ENCODE data around the gene GLCE. TPM values are rescaled to one million over a fixed set of nuclear protein-coding genes. Genes with fewer than 3 reads are reported as not detected.

GLCE gene
- total and polyA plus RNA-seq, 9 of the 15 experiments (the other 6 are each of a cell fraction or from before 2014, with no cell fraction given): 4.6 to 12.3 (median 10.6) TPM

DNA sequence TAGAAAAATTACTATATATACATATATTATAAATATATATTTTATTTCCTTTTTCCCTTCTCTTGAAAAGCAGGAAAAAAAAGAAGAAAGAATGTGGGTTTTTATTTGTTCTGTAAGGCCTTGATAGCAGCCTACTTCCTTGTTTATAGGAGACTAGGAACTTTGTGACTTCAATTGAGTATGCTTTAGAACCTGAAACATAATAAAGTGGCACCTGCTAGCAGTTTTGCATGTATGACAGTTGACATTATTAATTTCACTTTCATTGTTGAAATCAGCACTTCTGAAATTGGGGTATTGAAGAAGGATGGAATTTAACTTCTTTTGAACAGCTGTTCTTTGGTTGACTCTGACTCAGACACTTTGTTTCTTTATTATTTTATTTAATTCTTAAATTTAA lies 56.9 kb downstream of the GLCE start:
- FAIRE-seq: no peak

More for the DNA sequence above, 56.9 kb downstream of the GLCE start:
- no peaks in the 10 kb centered on the region for H3K79me2 ChIP-seq (ENCODE audit: control insufficient read depth, insufficient read depth, low read length)
- ATAC-seq (no peak), DNase-seq (ENCODE audit: extremely low read depth in 1 of 4, low spot score in 3 of 4) (no peak)
- H3K4me2 ChIP-seq (ENCODE audit: insufficient read depth, low read length): no peak overlapping the region
- TF ChIP-seq ZNF583 (CRISPR knock-in tag; IDR thresholded peaks at IDR 0.05) (no peak), PRMT5 (CRISPR knock-in tag; IDR thresholded peaks at IDR 0.05) (no peak), POU5F1 (IDR thresholded peaks at IDR 0.05; ENCODE audit: borderline replicate concordance, low read depth, low read length, partially characterized antibody) (no peak), MCM7 (IDR thresholded peaks at IDR 0.05) (no peak), PYGO2 (tag; IDR thresholded peaks at IDR 0.05) (no peak), HDAC8 (tag; IDR thresholded peaks at IDR 0.05) (no peak), CHD4 (IDR thresholded peaks at IDR 0.05; ENCODE audit: insufficient read depth, insufficient replicate concordance, low read depth, low read length, poor library complexity, severe bottlenecking) (no peak), ZNF644 (tag; IDR thresholded peaks at IDR 0.05; ENCODE audit: low read depth) (no peak), ZNF311 (CRISPR knock-in tag; IDR thresholded peaks at IDR 0.05) (no peak)
- TF ChIP-seq, protein P1, sequence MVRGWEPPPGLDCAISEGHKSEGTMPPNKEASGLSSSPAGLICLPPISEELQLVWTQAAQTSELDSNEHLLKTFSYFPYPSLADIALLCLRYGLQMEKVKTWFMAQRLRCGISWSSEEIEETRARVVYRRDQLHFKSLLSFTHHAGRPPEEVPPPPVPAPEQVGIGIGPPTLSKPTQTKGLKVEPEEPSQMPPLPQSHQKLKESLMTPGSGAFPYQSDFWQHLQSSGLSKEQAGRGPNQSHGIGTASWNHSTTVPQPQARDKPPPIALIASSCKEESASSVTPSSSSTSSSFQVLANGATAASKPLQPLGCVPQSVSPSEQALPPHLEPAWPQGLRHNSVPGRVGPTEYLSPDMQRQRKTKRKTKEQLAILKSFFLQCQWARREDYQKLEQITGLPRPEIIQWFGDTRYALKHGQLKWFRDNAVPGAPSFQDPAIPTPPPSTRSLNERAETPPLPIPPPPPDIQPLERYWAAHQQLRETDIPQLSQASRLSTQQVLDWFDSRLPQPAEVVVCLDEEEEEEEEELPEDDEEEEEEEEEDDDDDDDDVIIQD (CRISPR knock-in tag; IDR thresholded peaks at IDR 0.05): no peak
- TF ChIP-seq, protein P2, sequence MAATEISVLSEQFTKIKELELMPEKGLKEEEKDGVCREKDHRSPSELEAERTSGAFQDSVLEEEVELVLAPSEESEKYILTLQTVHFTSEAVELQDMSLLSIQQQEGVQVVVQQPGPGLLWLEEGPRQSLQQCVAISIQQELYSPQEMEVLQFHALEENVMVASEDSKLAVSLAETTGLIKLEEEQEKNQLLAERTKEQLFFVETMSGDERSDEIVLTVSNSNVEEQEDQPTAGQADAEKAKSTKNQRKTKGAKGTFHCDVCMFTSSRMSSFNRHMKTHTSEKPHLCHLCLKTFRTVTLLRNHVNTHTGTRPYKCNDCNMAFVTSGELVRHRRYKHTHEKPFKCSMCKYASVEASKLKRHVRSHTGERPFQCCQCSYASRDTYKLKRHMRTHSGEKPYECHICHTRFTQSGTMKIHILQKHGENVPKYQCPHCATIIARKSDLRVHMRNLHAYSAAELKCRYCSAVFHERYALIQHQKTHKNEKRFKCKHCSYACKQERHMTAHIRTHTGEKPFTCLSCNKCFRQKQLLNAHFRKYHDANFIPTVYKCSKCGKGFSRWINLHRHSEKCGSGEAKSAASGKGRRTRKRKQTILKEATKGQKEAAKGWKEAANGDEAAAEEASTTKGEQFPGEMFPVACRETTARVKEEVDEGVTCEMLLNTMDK (IDR thresholded peaks at IDR 0.05; ENCODE audit: borderline replicate concordance, insufficient read depth, low read depth, low read length, poor library complexity, severe bottlenecking): no peak
- TF ChIP-seq, protein P3, sequence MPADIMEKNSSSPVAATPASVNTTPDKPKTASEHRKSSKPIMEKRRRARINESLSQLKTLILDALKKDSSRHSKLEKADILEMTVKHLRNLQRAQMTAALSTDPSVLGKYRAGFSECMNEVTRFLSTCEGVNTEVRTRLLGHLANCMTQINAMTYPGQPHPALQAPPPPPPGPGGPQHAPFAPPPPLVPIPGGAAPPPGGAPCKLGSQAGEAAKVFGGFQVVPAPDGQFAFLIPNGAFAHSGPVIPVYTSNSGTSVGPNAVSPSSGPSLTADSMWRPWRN (IDR thresholded peaks at IDR 0.05; ENCODE audit: low read depth): no peak
- TF ChIP-seq, protein P4, sequence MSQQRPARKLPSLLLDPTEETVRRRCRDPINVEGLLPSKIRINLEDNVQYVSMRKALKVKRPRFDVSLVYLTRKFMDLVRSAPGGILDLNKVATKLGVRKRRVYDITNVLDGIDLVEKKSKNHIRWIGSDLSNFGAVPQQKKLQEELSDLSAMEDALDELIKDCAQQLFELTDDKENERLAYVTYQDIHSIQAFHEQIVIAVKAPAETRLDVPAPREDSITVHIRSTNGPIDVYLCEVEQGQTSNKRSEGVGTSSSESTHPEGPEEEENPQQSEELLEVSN (IDR thresholded peaks at IDR 0.05; ENCODE audit: borderline replicate concordance in 1 of 2, extremely low read depth in 1 of 2, insufficient read depth in 1 of 2, insufficient read length in 1 of 2, low read depth in 1 of 2, low read length in 1 of 2, poor library complexity in 1 of 2, severe bottlenecking in 1 of 2): no peak
- TF ChIP-seq, protein P5, sequence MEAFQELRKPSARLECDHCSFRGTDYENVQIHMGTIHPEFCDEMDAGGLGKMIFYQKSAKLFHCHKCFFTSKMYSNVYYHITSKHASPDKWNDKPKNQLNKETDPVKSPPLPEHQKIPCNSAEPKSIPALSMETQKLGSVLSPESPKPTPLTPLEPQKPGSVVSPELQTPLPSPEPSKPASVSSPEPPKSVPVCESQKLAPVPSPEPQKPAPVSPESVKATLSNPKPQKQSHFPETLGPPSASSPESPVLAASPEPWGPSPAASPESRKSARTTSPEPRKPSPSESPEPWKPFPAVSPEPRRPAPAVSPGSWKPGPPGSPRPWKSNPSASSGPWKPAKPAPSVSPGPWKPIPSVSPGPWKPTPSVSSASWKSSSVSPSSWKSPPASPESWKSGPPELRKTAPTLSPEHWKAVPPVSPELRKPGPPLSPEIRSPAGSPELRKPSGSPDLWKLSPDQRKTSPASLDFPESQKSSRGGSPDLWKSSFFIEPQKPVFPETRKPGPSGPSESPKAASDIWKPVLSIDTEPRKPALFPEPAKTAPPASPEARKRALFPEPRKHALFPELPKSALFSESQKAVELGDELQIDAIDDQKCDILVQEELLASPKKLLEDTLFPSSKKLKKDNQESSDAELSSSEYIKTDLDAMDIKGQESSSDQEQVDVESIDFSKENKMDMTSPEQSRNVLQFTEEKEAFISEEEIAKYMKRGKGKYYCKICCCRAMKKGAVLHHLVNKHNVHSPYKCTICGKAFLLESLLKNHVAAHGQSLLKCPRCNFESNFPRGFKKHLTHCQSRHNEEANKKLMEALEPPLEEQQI (IDR thresholded peaks at IDR 0.05): no peak
- H3K4me1 ChIP-seq (replicated peaks in 1 of 2; ENCODE audit: control insufficient read depth in 2 of 2, insufficient read depth in 2 of 2, low read length in 2 of 2): no peaks in the 10 kb centered on the region
- no peak overlapping the region for H3K9ac ChIP-seq (ENCODE audit: insufficient read depth in 1 of 2, low read depth in 2 of 2, low read length in 2 of 2)
- H4K20me1 ChIP-seq (replicated peaks; ENCODE audit: control insufficient read depth, insufficient read depth, low read length): no peaks in the 10 kb centered on the region
- peaks cover 0 to 5% of the 10 kb centered on the region in 2 experiments; a peak in 1 of 5 replicates for H3K27me3 ChIP-seq (ENCODE audit: control insufficient read depth in 2 of 2, insufficient read depth in 2 of 2, low read length in 2 of 2)
- H3K27ac ChIP-seq (ENCODE audit: extremely low read depth, low read depth, low read length): no peak overlapping the region
- BruUV-seq (replicated peaks): no TSS peak
- no peaks in the 10 kb centered on the region for H3K9me1 ChIP-seq (ENCODE audit: control insufficient read depth, insufficient read depth, low read length)
- intact Hi-C loops (cut with micrococcal nuclease): no loop called here
- in situ Hi-C loops (cut with MboI): no loop called here
- no peak overlapping the region for H2AFZ ChIP-seq (ENCODE audit: low read depth, low read length)
- CTCF ChIA-PET (ENCODE audit: low intra/inter-chr PET ratio): no interaction called here
- POLR2A ChIA-PET: interaction anchor here (0.7 kb wide), 1 partner anchor 76 kb away, joined by 3 read pairs; no protein-coding TSS in a partner anchor
- H3K36me3 ChIP-seq (ENCODE audit: control insufficient read depth, insufficient read depth, low read length): no peaks in the 10 kb centered on the region
- H3K4me3 ChIP-seq: no peak overlapping the region
- no peaks in the 10 kb centered on the region for H3K9me3 ChIP-seq (replicated peaks; ENCODE audit: control insufficient read depth, insufficient read depth, low read depth, low read length)
